Umbilical cord (tissue), 2 donors: Measurements from ENCODE around the gene PTTG1IP. TPM values are rescaled to one million over a fixed set of nuclear protein-coding genes. Genes with fewer than 3 reads are reported as not detected.
A peak's percentile ranks its signal among the peaks of the same experiment; 100 is the strongest.
"Not testable (repeated sequence)": the region's sequence is repeated elsewhere in the genome, so short reads cannot be mapped to it uniquely, and the experiment has no call there.

Experiments
- DNase-seq: peaks from one replicate; pipeline ENCODE4 v3.0.0-alpha.2; 2015; ENCODE audit warnings: low spot score
- total RNA-seq: library from RNA; depleted of rRNA; stranded (reverse); fragments of >200 nt; gene quantifications from one replicate; pipeline ENCODE4 v1.2.3, GENCODE V29; 2014; ENCODE audit warnings: low replicate concordance; ENCODE audit not compliant: insufficient read depth

PTTG1IP gene, protein sequence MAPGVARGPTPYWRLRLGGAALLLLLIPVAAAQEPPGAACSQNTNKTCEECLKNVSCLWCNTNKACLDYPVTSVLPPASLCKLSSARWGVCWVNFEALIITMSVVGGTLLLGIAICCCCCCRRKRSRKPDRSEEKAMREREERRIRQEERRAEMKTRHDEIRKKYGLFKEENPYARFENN
- total RNA-seq, result 347 TPM

DNA sequence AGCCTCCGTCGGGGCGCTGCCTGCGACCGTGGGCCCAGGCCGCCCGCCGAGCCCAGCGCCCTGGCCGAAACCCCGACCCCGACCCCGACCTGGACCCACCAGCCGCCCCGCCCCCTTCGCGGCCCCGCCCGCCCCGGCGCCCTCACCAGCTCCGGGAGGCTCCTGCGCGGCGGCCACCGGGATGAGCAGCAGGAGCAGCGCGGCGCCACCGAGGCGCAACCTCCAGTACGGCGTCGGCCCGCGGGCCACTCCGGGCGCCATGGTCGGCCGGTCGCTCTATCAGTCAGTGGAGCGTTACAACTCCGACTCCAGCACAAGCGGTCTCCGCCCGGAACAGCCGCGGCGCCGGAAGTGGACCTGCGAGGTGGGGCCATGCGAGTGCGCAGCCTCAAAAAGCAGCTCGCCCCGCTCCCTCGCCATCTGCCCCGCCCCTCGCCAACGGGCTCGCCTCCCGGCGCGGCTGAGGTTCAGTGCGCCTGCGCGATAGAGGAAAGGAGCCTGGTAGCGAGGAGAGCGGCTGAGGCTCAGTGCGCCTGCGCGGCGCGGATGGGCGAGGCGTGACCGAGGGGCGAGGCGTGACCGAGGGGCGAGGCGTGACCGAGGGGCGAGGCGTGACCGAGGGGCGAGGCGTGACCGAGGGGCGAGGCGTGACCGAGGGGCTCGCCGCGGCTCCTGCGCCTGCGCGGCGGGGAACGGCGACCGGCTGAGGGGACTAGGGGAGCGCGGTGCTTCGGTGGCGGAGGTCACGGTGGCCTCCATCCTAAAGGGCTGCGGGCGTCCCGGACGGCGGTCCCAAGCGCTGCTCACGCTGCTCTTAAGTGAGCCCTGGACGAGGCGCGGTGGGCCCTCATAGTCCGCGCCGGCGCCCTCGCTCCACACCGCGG is at the start of gene PTTG1IP:
TSS of gene PTTG1IP (minus strand) at position 335 of the 884 bp plus-strand sequence. CDS start at position 261, 74 bp downstream.
- peak; percentile 99 for DNase-seq

DNA sequence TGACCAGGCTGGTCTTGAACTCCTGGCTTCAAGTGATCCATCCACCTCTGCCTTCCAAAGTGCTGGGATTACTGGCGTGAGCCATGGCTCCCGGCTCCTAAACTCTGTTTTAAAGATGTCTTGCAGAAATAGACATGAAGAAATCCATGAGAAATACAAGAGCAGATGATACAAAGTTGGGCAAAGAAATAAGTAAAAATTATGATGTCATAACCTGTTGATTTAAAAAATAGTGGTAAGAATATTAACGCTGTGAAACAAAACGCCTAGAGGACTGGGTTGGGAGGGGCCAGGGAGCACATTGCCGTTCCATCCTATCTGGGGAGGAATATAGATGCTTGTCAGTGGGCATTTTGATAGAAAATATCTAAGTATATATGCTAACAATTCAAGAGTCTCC is 48.4 kb upstream of the PTTG1IP start:
- DNase-seq, result no peak

DNA sequence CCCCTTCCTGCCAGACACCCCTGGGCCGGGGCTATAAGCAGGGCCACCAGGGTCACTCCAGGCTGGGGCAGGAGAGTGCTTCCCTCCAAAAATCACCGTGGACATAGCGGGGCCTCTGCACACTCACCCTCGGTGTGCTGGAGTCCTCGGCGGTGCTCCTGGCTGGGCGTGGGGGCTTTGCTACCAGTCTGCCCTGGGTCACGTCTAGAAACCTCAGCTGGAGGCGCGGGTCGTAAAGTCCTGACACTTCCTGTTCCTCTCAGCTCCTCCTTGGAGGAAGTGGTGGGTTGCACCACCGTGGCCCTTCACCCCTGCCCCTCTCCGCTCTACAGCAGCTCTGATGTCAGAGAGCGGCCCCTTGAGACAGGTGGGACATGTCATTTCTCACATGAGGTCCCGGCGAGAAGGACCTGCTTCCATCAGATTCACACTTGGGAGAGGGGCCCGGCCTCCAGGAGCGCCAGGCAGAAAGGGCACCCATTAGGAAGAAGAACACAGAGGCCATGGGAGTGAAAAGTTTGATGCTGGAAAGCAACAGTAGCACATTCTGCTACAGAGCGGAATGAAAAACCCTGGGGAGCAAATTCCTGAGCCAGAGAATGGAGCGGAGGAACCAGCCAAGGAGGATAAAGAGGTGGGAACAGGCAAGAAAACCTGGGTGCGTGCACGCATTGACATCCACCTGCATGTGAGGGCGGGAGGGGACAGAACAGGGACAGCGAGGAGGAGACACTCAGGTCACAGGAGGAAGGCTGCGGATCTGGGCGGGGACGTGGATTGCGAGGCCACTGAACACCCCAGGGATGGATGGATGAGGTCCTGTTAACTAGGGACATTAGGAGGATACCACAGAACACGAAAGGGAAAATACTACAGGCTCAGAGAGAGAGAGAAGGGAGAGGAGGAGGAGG is 47.5 kb upstream of the PTTG1IP start, which contains the start of gene ITGB2:
TSS of gene ITGB2 (minus strand) at position 206 of the 911 bp plus-strand sequence. CDS start 10,117 bp downstream, outside the sequence.
- no peak for DNase-seq

DNA sequence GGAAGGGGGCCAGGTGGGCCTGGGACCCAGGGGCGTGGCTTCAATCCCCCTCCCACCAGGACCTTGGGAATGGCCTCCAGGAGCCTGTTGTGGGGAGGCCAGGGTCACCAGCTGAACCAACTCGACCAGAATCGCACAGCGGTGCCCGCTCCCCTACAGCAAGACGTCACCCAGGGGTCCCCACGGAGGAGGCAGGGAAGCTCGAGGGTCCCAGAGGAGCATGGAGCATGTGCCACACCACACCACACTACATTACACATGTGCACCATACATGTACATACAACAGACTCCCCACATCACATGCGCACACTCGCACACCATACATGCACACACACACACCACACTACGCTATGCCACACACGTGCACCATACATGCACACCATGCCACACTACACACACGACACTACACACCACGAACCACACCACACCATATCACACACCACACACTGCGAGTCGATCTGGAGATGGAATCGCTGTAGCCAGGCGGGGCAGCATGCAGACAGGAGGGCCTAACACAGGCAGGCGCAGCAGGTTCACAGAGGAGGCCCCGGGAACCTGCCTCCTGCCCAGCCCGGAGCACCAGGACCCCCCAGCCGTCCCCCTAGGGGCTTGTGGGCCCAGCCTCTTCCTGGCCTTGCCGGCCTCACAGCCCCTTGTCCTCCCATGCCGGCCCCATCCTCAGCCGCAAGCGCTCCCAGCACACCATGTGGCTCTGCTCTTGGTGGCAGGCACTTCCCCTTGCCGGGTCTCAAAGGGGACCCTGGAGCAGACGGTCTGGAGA is 46.6 kb upstream of the PTTG1IP start:
- DNase-seq, result no peak

DNA sequence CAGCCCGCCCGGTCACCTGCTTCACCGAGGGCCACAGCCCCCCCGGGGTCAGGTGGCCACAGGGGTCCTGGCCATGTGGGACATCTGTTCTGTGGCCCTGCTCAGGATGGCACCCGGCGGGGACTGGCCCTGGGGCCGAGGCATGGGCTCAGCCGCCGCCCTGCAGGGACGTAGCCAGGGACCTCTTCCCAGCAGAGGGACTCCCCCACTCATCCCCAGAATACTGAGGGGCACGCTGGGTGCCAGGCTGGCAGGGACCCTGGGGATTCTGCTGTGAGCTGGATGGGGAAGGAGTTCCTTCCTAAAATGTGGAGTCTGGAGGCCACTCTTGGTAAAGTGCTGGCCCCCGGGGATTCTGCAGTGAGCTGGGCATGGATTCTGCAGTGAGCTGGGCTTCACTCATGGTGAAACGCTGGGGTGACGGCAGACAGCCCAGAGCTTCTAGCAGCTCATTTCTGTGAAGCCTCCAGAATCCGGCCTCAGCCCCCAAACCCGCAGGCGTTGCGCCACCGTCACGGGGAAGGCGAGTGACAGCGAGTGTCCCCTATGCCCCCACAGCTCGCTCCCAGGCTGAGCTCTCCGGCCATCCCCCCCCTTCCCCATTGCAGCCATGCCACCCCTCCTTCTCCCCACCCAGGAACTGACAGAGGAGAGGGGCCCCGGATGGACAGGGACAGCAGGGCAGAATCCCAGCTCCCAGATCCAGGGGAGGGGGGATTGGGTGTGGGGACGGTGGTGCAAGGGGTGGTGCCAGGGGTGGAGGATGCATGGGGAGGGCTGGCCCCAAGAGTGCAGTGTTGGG is 45.8 kb upstream of the PTTG1IP start:
- DNase-seq, result no peak

DNA sequence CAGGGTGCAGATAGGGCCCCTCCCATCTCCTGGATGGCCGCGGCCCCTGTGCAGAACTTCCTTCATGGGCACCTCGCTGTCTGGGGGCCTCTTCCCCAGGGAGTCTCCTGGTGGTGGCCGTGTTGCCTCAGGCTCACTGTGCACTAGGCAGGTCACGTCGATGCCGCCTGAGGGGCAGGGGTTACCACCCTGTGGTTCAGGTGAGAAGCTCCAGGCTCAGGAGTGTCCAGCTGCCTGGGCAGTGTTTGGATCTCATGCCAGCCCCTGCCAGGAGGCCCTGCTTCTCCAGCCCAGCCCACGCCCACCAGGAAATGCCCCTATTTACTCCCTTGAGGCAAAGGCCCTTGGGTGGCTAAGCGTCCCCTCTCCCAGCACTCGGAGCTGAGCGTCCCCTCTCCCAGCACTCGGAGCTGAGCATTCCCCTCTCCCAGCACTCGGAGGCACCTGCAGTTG is 45.1 kb upstream of the PTTG1IP start:
- DNase-seq, result no peak

DNA sequence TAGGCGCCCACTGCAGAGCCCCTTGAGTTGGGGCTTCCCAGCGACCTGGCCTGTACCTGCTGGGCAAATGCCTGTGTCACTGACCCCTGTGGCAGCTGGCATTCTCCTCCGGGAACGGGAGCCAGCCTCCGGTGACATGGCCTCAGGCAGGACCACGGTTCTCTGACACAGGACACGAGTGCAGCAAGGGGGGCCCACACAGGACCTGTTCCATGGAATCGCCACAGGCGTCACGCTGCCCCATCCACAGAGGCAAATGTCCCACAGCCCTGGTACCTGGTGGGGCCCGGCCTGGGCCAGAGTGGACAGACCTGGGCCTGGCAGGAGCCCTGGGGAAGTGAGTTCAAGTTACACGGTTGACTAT is 44.6 kb upstream of the PTTG1IP start:
- DNase-seq, result no peak

DNA sequence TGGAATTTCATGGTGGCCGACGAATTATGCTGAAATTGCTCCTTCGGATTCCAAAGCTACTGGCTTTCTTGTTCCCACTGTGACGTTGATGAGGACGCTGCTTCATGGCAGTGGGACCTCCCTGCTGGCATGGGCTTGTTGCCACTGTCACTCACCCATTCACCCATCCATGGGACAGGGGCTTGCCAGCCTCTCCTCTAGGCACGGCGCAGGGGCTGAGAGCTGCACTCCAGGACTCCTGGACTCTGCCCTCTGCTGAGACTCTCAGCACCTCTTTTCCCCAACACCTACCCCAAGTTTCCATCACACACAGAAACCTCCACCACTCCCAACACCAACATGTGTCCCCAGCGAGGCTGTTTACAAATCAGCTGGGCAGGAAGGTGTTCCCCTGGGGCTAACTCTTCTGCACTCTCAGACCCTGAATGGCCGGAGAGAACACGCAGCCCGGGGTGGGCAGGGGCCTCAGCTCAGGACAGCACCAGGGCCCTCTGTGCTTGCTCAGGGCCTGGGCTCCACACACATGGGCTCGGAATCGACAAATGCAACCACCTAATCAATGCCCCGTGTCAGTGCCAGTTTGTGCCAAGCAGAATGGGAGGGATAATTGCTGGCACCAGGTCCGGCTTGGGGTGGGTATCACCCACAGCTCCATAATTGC is 44.1 kb upstream of the PTTG1IP start:
- DNase-seq, result no peak

DNA sequence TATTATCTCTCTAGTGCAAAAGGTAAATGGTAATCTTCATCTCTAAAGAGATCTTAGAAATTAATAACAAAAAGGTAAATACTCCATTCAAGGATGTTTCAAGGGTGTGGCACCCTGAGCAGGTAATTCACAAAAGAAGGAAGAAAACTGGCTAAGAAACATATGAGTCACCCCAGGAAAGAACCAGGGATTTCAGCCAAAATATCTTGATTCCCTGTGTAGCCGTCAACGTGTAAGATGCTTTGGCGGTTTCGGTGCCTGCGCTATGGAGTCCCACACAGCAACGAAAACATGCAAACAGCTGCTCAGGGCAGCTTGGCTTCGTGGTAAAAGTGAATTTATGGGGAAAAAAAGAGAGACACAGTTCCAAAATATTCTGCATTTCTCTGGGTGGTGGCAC is 43.5 kb upstream of the PTTG1IP start:
- no peak for DNase-seq

DNA sequence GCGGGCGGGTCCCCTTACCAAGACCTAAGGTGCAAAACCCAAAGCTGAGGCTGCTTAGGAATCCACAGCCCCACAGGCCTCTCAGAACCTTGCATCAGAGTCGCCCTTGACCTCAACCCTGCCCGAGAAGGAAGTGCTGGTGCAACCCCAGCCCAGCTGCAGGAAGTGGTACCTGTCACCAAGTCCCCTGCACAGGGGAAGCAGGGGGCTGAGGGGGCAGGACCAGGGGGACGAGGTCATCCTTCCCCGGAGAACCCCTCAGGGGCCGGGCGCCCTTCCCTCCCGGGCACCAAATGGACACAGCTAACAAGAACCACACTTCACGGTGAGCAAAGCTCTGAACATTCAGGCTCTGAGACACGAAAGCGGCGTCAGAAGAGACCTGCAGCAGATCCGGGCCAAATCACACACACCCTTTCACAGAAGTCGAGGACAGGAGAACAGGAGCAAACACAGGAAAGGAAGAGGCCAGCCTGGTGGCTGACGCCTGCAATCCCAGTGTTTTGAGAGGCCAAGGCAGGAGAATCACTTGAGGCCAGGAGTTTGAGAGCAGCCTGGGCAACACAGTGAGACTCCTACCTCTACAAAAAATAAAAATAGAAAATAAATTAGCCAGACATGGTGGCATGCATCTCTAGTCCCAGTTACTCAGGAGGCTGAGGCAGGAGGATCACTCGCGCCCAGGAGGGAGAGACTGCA is 40.8 kb upstream of the PTTG1IP start:
- no peak for DNase-seq

DNA sequence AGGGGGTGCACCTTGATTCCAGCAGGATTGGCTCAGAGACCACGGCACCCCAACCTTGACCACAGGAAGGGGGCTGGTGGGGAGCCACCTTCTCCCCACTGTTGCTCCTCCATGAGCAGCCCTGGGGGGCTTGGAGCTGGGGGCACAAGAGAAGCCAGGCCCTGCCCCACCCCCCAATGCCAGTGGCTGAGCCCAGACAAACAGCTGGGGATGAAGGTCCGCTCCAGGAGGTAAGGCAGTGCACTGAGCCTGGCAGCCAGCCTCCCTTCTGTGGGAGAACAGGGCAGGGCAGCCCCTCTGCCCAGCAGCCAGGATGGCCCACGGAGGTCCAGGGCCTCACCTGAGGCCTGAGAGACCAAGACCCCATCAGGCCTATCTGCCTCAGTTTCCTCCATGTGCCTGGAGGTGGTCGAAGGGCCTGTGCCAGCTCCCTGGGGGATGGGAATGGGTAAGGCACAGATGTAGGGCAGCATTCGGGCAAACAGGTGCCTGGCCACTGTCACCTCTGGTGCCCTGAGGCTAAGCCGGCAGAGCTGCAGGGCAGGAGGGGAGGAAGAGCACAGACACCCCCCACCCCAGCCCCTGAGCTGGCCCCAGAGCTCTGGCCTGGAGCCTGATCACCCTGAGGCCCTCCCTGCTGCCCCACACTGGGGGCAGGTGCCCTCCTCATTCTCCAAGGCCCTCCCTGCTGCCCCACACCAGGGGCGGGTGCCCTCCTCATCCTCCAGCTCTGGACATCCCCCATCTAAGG is 40.1 kb upstream of the PTTG1IP start:
- DNase-seq, result no peak

DNA sequence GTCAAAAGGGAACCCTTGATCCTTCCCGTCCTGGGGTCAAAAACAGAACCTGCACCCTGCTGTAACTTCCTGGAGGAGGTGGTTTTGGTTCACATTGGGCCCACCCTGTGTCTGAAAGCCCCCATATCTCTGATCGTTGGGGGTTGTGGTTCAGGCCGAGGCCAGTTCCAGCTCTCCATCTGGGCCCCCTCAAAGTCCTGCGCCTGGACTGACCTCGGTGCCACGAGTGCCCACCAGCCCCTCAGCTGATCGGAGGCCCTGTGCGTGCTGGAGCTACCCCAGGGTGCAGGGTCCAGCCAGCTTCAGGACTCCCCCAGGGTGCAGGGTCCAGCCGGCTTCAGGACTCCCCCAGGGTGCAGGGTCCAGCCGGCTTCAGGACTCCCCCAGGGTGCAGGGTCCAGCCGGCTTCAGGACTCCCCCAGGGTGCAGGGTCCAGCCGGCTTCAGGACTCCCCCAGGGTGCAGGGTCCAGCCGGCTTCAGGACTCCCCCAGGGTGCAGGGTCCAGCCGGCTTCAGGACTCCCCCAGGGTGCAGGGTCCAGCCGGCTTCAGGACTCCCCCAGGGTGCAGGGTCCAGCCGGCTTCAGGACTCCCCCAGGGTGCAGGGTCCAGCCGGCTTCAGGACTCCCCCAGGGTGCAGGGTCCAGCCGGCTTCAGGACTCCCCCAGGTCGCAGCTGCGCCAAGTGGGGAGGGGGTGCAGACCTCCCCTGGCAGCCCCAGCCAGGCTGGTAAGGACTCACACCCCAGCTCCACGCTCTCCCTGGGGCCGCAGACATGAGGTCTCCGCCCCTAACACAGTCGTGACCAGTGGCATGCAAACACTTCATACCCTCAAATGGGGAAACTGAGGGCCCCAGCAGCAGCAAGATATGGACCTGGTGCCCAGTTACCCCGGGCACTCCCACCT is 39.3 kb upstream of the PTTG1IP start:
- not testable (repeated sequence) for DNase-seq

DNA sequence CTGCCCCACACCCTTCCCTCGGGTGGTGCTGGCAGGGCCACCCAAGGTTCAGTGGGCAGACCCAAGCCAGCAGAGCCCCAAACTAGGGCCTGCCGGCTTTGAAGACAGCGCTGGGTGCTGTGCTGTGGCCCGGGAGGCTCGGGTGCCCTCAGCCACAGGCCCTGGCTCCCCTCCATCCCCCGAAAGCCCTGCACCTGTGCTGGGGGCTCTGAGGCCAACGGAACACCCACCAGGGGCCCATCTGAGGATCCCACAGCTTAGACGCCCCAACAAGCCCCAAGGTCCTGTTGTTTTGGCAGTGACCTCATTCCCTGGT is 38.6 kb upstream of the PTTG1IP start:
- DNase-seq, result no peak

DNA sequence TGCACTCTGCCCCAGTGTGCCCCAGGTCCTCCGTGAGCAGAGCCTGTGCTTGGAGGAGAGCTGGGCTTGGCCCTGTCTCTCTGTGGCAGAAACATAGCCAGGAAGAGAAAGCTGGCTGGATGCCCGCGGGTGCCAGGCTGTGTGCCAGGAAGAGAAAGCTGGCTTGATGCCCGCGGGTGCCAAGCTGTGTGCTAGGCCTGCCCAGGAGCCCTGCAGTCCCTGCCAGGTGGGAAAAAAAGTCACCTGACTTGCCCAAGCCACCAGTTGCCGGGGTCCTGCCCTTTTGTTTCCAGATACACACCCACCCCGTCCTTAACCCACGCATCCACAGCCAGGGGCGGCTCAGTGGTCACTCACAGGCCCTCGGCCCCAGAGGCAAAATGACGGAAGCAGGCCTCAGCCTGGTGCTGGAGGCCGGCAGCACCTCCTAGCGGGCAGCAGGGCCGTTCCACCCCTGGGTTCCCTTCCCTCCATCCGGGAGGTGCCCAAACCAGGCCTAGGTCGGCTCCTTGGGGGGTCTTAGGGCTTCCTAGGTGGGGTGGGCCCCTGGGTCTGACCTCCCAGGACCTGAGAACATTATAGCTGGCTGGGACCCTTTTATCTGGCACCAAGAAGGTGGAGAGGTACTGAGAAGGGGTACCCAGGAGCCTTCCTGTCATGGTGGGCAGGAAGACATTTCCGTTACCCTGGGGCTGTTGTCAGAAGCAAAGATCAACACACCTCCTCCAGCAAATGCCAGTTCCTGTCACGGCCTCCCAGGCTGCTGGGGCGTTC is 38.1 kb upstream of the PTTG1IP start:
- DNase-seq, result no peak

DNA sequence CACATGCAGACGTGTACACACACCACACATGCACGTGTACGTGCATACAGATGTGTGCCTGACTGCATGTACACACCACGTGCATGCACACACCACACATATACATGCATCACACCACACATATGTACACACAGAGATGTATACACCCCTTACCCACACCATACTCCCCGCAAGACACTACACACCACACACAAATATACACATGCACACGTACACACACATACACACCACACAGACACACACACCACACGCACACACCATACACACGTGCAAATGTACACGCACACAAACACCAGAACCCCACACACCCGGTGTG is 37.5 kb upstream of the PTTG1IP start:
- no peak for DNase-seq

DNA sequence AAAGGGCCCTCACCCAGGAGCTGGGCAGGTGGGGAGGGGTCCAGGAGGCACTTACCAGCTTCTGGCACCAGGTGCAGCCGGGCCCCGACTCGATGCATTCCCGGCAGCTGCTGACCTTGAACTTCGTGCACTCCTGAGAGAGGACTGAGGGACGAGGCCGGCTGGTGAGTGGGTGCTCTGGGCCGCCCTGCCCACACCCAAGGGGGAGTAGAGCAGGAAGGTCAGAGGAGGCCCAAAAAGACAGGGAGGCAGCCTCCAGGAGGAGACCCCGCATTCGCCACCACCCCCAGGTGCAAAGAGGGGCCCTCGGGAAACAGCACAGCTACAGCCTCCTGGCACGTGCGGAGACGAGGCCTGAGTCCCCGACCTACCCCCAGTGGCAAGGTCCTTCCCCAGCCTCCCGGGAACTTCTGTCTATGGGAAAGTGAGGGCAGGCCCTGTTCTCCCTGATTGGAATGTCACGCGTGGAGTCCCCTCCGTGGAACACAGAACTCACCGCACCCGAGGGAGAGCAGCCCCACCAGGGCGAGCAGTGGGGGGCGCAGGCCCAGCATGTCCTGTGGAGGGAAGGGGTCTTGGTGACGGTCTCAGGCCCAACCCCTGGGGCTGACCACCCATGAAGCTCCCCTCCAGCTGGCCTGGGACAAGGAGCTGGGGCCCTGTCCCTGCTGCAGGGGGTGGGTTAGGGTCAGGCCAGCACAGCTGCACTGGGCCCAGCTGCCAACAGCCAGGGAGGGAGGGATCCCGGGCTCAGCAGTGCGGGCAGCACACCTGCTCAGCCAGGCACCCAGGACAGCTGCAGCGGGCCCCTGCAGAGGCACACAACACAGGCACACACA is 37.0 kb upstream of the PTTG1IP start:
- DNase-seq, result no peak
